HG03439 (cell line): ENCODE results near the gene ZFY.
"Not testable (repeated sequence)": the region's sequence is repeated elsewhere in the genome, so short reads cannot be mapped to it uniquely, and the experiment has no call there.

Source experiments
- ATAC-seq: cut with Tn5 transposase; IDR thresholded peaks from one replicate; pipeline ENCODE4 v1.9.1; 2021; ENCODE audit warnings: mild to moderate bottlenecking, moderate library complexity; ENCODE audit not compliant: unreplicated experiment

The ZFY gene

DNA sequence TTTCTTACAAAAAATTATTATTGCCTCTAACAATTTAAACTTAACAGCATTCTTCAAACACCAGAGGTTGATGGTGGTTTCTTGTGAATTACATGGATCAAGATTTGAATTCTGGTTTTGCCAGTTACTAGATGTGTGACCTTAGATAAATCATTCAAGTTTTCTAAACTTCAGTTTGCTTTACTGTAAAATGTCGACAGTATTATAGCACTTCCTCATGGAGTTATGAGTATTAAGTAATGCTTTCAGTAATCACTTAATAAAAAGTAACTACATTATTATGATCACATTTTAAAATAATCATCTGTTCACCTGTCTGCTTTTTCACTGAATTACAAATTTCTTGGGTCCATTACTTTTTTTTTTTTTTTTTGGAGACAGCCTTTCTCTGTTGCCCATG is 37.5 kb downstream of the ZFY start:
- no peak for ATAC-seq

DNA sequence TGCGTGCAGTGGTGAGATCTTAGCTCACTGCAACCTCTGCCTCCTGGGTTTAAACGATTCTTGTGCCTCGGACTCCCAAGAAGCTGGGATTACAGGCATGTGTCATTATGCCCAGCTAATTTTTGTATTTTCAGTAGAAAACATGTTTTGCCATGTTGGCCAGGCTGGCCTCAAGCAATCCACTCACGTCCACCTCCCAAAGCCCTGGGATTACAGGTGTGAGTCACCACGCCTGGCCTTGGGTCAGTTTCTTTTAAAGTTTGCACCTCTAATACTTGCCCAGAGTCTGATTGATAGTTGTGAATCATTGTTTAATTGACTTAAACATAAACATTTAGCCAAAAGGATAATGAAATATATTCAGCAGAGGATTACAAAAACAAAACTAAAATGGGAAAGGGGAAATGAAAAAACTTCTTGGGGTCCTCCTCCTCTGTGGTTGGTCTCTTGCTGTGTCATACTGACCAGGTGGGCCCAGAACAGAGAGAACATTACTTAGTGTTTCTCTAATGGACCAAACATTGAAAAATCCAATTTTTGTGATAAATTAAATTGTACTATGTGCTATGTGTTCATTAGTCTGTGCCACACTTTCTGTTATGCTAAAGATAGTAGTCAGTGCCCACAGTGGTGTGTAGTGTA is 38.0 kb downstream of the ZFY start:
- ATAC-seq: no peak

DNA sequence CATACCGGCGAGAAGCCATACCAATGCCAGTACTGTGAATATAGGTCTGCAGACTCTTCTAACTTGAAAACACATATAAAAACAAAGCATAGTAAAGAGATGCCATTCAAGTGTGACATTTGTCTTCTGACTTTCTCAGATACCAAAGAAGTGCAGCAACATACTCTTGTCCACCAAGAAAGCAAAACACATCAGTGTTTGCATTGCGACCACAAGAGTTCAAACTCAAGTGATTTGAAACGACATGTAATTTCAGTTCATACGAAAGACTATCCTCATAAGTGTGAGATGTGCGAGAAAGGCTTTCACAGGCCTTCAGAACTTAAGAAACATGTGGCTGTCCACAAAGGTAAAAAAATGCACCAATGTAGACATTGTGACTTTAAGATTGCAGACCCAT is 44.1 kb downstream of the ZFY start:
- no peak for ATAC-seq

DNA sequence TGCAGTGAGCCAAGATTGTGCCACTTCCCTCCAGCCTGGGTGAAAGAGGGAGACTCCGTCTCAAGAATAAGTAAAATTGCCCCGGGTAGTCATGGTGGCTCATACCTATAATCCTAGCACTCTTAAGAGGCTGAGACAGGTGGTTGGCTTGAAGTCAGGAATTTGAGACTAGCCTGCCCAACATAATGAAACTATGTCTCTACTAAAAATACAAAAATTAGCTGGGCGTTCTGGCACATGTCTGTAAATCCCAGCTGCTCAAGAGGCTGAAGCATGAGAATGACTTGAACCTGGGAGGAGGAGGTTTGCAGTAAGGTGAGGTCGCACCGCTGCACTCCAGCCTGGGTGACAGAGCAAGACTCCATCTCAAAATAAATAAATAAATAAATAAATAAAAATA is 49.3 kb downstream of the ZFY start:
- ATAC-seq: no peak

DNA sequence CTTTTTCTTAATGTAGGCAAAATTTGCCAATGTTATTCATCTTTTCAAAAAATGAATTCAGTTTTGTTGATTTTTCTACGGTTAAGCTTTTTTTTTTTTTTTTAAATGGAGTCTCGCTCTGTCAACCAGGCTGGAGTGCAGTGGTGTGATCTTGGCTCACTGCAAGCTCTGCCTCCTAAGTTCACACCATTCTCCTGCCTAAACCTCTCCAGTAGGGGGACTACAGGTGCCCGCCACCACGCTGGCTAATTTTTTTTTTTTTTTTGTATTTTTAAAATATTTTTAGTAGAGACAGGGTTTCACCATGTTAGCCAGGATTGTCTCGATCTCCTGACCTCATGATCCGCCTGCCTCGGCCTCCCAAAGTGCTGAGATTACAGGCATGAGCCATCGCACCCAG is 52.0 kb downstream of the ZFY start:
- ATAC-seq: not testable (repeated sequence)

DNA sequence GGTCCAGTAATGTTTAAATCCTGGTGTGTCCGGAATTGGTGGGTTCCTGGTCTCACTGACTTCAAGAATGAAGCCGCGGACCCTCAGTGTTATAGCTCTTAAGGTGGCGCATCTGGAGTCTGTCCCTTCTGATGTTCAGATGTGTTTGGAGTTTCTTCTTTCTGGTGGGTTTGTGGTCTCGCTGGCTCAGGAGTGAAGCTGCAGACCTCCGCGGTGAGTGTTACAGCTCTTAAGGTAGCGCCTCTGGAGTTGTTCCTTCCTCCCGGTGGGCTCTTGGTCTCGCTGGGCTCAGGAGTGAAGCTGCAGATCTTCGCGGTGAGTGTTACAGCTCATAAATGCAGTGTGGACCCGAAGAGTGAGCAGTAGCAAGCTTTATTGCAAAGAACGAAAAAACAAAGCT is 62.2 kb downstream of the ZFY start:
- not testable (repeated sequence) for ATAC-seq

DNA sequence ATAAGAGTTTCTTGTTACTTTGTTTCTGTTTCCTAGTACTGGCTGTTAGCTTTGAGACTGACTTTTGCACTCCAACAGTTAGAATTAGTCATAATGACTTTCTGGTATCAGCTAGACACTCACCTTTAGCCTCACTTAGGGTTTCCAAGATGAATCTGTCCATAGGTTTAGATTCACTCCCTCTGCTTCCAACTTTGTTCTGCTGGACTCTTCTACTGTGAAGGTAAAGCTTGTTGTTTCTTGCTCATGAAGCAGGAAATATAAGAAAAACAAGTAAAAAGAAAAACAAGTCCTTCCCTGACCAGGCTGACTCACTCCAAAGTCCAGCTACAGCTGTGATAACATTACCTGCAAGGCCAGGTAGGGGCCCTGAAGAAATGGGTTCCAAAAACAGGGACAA is 67.0 kb downstream of the ZFY start:
- no peak for ATAC-seq

DNA sequence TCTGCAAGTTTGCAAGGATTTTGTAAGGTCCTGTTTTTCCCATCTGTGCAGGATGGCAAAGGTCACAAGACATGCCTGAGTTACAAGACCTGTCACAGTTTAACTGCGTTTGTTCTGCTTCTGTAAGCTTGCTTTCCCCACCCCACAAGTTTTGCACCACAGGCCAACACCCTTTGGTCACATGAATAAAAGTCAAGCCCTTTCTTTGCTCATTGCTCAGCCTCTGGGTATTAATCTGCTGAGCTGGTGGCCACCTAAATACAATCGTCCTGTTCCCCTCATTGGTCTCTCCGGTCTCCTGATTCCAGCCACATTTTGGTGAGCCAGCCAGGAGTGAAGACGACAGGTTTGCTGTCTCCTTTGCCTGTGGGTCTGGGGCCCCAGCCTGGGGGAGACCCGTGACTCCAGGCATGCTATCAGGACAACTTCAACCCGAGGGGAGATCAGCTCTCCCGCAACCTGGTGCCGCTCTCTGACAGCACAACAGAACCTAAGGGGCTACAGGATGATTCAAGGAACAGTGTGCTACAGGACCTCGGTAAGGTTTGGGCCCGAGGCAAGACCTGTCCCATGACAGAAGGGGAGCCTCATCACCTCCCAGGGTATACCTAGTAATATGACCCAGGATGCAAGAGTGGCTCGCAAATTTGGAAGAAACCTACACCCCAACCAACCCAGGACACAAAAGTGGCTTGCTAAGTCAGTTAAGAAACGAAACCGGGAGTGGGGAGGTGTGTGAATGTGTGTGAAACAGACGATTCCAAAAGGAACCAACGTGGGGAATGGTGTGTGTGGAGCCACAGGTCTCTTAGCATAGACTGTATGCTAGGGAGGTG is 67.7 kb downstream of the ZFY start:
- ATAC-seq: no peak

DNA sequence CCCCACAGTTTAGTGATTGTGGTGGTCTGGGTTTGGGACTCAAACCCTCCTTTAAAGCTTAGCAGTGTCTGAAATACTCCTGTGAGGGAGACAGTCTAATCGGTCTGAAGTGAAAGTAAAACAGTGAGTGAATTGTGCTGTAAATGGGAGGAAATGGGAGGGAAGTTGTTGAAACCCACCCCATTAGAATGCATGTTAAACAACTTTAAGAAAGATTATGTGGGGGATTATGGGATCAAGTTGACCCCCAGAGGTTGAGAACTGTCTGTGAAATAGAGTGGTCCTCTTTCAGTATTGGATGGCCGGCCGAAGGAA is 68.3 kb downstream of the ZFY start:
- ATAC-seq: no peak

DNA sequence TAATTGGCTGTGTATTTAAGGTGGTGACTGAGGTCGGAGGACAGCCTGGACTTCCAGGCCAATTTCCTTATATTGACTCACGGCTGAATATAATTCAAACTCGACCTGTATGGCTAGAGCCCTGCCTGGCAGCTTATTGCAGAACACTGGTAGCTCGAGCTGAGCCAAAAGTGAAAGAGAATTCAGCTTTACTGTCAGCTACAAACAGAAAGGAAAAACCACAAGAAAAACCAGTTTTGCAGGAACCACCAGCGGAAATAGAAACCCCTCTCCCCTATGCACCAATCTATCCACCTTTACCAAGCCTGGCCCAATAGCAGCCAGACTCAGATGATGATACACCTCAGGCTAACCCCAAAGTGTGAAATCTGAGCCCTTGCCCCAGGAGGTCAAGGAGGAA is 68.7 kb downstream of the ZFY start:
- ATAC-seq: no peak

DNA sequence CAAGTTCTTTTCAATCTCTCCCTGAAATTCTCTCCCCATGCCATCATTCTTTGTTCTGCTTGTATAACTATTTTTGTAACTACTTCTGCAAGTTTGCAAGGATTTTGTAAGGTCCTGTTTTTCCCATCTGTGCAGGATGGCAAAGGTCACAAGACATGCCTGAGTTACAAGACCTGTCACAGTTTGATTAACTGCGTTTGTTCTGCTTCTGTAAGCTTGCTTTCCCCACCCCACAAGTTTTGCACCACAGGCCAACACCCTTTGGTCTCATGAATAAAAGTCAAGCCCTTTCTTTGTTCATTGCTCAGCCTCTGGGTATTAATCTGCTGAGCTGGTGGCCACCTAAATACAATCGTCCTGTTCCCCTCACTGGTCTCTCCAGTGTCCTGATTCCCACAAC is 70.8 kb downstream of the ZFY start:
- ATAC-seq: not testable (repeated sequence)

DNA sequence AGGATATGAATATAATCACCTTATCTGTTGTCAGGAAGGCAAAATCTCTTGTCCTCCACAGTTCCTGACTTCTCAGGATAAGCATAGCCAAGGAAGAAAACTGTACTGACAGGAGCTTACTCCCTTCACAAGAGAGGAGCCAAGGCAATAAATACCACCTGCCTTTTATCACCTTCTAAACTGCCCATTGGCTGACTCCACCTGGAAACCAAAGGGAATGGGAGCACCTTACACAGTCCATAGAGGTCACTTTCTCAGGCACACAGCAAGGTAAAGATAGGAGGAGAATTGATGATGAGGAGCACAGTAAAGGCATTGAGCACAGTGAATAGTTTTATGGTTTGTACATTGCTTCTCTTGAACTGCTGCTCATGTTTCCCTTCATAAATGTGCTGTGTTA is 72.8 kb downstream of the ZFY start:
- no peak for ATAC-seq

DNA sequence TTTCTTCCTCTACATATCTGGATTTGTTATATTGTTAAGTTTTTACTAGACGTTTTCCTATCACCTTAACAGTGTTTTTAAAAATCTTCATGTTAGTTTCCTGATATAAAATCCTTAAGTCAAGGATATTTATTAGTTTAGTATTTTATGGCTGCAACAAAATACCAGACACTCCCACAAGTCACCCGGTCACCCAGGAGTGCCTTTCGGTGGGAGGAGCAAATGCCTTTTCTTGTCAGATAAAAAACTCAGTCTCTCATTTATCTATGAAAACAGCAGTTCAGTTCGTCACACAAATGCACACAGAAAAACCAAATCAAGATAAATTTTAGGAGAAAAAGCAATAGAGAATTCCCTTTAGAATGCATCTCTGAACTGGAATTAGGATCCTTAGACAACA is 77.0 kb downstream of the ZFY start:
- ATAC-seq: no peak

DNA sequence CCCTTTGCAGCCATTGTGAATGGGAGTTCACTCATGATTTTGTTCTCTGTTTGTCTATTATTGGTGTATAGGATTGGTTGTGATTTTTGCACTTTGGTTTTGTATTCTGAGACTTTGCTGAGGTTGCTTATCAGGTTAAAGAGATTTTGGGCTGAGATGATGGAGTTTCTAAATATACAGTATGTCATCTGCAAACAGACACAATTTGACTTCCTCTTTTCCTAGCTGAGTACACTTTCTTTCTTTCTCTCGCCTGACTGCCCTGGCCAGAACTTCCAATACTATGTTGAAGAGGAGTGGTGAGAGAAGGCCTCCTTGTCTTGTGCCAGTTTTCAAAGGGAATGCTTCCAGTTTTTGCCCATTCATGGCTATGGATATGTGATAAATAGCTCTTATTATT is 81.4 kb downstream of the ZFY start:
- ATAC-seq: no peak

DNA sequence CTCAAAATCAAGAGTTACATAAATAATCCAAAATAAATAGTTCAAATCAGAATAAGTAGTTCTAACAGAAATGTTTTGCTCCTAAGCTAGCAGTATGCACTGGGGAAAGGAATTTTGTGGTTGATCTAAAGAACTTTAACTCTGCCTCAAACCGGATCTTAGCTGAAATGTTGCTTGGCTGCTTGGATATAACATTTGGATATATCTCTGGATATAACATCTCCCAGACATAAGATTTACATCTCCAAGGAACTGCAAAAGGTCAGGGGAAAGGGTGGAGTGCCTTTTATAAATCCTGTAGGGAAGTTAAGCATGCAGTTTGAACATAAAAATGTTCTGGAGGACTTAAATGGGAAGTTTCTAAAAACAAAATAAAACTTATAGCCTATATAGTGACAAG is 83.4 kb downstream of the ZFY start:
- no peak for ATAC-seq

DNA sequence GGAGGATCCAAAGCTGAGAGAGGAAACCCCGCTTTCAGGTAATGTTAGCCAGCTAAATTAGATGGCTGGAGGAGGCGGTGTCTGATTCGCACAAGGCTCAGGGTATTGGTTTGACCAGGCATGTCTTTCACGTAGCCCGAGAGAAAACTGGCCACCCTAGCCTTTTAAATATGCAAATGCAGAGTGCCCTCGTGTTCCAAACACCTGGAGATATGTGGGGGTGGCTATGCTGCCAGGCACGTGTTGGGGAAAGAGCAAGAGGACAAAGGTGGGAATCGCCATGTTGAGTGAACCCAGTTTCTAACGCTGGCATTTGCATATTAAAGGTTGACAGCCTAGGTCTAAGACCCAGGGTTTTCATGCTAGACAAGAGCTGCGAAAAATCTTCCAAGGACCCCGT is 84.4 kb downstream of the ZFY start:
- ATAC-seq: no peak

DNA sequence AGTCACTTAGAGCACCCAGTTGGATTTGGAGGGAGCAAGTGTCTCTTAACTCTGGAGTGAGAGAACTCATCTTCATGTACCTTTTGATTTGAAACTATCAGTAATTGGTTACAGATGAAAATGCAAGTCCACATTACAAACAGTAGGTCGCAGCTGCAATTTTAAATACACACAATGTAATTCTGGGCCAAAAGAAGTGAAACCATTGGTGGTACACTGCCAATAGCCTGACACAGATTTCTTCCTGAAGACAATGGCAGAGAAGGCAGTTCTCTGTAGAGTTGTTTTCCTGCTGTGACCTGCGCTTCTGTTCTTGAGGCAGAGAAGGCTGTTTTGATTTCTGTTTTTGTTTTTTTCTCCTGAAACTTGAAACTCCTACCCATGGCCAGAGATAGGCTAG is 86.0 kb downstream of the ZFY start:
- no peak for ATAC-seq

DNA sequence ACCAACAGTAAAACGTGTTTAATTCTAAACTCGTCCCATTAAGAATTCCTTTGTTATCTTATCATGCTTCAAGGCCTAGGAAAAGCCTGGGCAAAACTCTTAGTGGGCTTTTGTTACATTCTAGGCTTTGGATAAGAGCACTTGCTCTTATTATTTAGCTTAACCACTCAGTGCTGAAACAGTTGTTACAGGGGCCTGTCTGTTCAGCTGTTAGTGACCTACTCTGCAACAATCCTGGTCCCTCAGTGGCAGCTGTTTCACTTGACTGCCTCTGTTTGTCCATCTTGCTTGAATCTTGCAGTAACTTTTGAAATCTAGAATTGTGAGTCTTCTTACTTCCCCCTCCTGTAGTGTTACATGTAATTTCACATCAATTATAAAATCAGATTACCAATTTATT is 88.4 kb downstream of the ZFY start:
- ATAC-seq: no peak

DNA sequence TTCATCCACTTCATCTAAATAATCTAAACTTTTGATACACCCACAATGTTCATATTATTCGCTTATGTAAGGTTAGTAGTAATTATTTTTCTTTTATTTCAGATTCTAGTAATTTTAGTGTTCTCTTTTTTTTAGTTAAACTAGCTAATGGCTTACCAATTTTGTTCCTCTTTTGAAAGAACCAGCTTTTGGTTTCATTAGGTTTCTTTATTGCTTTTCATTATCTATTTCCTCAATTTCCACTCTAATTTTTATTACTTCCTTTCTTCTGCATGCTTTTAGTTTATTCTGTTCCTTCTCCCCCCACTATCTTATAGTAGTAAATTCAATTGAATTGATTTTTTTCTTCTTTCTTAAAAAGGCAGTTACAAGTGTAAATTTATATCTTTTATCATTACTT is 90.2 kb downstream of the ZFY start:
- ATAC-seq: no peak
